GM19240 (cell line): Measurements from ENCODE around the gene TMCC3.
"Not testable (repeated sequence)": the region's sequence is repeated elsewhere in the genome, so short reads cannot be mapped to it uniquely, and the experiment has no call there.

ENCODE experiments used
- DNase-seq: peaks from one replicate; pipeline ENCODE4 v3.0.0; 2011; ENCODE audit warnings: low spot score; ENCODE audit not compliant: insufficient read length

Gene TMCC3

GRCh38 chr12:94636462-94637085 lies 13.8 kb downstream of the TMCC3 start:
- no peak for DNase-seq

GRCh38 chr12:94634717-94635116 lies 15.6 kb downstream of the TMCC3 start:
- DNase-seq = no peak

- DNase-seq = no peak
Observed at GRCh38 chr12:94633401-94633800, 17.0 kb downstream of the TMCC3 start.

DNA sequence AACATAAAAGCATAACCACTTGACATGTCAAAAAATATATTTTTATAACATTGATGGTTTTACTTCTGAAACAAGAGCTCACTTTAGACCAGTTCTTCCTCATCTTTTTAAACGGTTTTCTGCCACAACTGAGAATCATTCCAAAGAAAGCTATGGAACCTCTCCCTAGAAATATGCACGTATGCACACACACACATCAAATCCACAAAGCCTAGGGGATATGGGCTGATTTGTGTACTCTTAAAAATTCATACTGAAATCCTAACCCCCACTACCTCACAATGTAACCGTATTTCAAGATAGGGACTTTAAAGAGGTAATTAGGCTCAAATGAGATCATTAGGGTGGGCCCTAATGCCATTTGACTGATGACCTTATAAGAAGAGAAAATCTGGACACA lies 19.3 kb downstream of the TMCC3 start:
- no peak for DNase-seq

DNA sequence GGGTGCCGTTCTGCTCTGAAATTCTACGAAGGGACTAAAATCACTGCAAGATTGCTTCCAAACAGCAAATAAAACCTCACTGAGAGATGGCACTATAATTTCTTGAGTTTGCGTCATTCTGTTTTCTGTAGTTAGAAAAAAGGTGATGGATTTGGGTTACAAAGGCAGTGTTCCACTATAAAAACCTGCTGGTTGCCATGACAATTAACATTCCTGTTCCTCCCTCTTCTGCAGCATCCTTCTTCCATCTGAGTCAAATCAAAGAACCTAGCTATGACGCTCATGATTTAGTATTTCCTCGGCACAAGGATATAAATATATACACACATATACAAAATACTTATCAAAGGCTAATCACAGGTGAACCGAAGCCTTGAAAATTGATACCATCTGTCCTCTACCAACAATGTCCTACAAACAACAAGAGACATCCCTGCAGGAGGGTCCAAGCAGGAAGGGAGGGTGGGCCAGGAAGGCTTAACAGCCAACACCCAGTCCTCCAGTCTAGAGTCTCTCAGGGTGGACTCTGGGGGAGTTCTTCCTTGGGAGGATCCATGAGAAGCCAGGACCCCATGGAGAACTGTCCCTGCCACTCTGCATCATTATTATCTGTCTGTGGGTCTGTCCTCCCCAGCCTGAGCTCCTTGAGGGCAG lies 21.4 kb downstream of the TMCC3 start:
- DNase-seq = no peak

DNA sequence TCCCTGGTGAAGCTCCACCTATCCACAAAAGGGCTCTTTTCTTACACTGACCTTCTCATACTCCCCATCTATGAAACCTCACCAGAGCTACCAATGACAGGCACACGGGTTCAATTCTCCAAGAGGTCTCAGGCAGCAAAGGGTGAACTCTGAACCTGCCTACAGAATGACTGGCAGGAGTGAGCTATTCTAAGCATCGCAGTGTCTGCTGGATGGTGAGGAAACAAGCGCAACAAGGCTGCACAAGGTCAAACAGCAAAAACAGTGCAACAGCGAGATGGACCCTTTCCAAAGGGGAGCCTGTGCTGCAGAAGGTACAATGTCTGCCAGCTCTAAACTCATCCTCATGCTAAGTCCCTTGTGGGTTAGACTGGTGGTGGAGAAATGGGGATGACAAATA lies 22.0 kb downstream of the TMCC3 start:
- no peak for DNase-seq

DNA sequence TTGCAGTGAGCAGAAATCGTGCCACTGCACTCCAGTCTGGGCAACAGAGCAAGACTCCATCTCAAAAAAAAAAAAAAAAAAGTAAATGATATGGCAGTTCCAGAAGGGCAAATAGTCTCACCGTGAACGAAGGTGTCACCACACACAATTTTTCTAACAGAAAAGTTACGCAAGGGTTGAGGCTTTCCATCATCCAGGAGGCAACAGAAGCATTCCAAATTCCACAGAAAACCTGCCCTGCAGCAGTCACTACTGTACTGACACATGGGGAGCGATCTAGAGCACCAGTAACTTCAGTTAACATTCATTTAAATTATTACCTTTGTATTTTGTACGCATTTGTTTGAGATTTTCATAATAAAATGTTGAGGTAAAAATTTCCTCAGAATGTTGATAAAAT lies 24.8 kb downstream of the TMCC3 start:
- DNase-seq = no peak

- DNase-seq = no peak
Observed at GRCh38 chr12:94623161-94623920, 27.0 kb downstream of the TMCC3 start.

DNA sequence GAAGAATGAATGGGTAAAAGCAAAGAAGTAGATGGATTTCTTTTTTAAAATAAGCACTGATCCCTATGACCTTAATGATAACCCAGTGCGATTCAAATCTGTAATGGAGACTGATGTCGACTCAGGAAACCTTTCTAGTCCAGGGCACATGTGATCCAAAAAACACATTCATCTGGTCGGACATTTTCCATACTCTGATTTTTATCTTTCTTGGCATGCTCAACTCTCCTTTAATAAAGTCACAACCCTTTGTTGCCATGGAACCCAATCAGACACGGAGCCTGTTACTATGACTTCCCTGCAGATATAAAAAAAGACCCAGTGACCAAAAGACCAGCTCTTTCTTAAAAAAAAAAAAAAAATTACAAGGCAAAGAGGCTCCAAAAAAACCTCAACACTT lies 27.9 kb downstream of the TMCC3 start:
- DNase-seq = no peak

- peak; percentile 62 for DNase-seq
Observed at GRCh38 chr12:94621662-94622359, 28.5 kb downstream of the TMCC3 start.

DNA sequence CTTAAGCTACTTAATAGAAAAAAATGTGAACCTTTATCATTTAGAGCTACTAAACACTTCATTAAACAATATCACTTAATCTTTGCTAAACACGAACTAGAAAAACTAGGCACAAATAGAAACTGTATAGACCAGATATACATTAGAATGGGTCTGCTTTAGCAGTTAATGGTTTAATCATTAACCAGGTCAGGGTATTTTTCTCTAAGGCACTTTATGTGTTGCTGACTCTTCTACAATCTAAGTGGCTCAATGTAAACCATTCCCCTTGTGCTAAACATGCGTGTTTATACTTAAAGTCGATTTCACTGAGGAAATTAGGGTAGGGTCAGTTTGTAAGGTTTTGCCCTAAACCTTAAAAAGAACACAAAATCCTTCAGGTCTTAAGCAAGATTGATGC lies 29.7 kb downstream of the TMCC3 start:
- DNase-seq = no peak

DNA sequence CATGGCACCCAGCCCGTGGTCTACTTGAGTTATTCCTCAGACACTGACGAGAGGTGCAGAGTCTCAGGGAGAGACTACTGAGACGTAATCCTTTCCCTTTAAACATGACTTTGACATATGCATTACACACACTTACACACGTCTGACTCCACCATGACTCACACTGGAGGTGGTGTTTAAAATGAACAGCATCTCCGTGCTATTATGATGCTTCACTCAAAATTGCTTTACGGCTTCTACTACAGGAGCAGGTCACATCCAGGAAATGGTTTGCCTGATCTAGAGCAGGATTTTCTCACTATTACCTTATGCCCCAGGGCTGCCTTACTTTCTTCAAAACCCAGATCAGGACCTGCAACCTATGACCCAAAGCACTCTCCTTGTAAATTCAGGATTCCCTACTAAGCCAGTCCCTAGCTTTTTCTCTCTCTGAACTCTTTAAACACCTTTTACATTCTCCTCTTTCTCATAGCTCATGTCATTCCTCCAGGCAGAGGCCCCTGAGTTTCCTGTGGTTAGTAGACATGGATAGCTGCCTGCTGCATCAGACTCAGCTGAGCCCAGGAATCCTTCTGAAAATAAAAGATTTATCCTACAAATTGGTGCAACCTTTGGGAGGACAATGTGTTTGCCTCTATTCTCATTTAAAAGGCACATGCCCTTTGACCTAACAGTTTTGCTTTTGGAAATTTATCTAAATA lies 31.2 kb downstream of the TMCC3 start:
- DNase-seq = no peak

GRCh38 chr12:94617101-94617500 lies 33.3 kb downstream of the TMCC3 start:
- DNase-seq = no peak

- no peak for DNase-seq
Observed at GRCh38 chr12:94616203-94616729, 34.1 kb downstream of the TMCC3 start.

- DNase-seq = no peak
Observed at GRCh38 chr12:94615260-94616181, 34.8 kb downstream of the TMCC3 start.

- DNase-seq = no peak
Observed at GRCh38 chr12:94614288-94614721, 36.1 kb downstream of the TMCC3 start.

- DNase-seq = no peak
Observed at GRCh38 chr12:94609917-94610443, 40.4 kb downstream of the TMCC3 start.

DNA sequence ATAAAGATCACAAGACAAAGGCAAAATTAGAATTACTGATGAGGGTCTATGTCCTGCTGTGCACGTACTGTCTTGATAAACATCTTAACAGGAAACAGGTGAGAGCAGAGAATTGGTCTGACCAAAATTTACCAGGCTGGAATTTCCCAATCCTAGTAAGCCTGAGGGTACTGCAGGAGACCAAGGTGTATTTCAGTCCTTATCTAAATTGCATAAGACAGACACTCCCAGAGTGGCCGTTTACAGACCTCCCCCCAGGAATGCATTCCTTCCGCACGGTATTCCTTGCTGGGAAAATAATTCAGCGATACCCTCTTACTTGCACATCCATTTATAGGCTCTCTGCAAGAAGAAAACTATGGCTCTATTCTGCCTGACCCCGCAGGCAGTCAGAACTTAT lies 43.5 kb downstream of the TMCC3 start:
- not testable (repeated sequence) for DNase-seq

DNA sequence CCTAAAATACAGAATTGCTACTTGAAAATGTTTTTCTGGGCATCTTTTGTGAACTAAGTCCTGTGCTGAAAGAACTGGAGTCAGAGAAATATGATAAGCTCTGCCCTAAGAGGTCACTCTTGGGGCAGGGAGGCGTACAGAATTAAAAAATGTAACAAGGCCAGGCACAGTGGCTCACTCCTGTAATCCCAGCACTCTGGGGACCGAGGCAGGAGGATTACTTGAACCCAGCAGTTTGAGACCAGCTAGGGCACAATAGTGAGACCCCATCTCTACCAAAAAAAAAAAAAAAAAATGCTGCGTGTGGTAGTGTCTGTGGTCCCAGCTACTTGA lies 46.0 kb downstream of the TMCC3 start:
- DNase-seq = no peak
